ENCODE results near the gene TGFBR3. TPM values are rescaled to one million over a fixed set of nuclear protein-coding genes. Genes with fewer than 3 reads are reported as not detected.

Gene TGFBR3
- total RNA-seq, 1 experiment from 2014 or later, result 3.1 TPM

DNA sequence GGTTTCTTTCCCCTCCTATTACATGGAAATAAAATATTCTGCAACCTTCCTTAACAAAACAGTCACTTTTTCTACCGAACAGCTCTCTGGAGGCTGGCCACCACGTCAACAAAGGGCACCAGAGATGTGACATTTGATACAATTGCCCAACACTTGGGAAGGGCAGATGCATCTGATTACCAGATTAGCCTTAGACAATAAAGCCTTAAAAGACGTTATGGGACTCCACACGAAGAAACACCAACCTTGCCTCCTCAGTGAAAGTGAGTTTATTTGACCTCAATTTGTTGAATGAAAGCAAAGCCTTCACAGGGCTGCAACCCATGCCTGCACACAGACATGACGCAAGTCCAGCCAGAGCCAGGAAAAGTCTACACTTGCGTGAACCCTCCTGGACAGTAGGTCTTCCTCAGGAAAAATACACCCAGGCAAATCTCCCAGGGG, 136.1 kb downstream of the TGFBR3 start:
- Histone ChIP-seq H3K4me1 (ENCODE audit: insufficient read depth, low read length, poor library complexity, severe bottlenecking) (peaks cover 8% of the 10 kb centered on the region), H3K4me3 (ENCODE audit: low read depth, low read length, poor library complexity, severe bottlenecking) (no peak overlapping the region), H3K36me3 (ENCODE audit: insufficient read depth, low read length, poor library complexity, severe bottlenecking) (no peaks in the 10 kb centered on the region), H3K27ac (ENCODE audit: low read depth, low read length, poor library complexity, severe bottlenecking) (no peak overlapping the region), H3K9me3 (ENCODE audit: low read depth, low read length, poor library complexity, severe bottlenecking) (peaks cover 10% of the 10 kb centered on the region), H3K27me3 (replicated peaks; ENCODE audit: insufficient read depth, low read depth, low read length, poor library complexity) (no peaks in the 10 kb centered on the region)
- intact Hi-C loops (cut with micrococcal nuclease; ENCODE audit: unreplicated experiment), result no loop called here
- DNase-seq (ENCODE audit: low spot score), result no peak
- CTCF ChIA-PET, result no interaction called here
- POLR2A ChIA-PET (ENCODE audit: low non-redundant PET), result no interaction called here
- TF ChIP-seq, protein P1, sequence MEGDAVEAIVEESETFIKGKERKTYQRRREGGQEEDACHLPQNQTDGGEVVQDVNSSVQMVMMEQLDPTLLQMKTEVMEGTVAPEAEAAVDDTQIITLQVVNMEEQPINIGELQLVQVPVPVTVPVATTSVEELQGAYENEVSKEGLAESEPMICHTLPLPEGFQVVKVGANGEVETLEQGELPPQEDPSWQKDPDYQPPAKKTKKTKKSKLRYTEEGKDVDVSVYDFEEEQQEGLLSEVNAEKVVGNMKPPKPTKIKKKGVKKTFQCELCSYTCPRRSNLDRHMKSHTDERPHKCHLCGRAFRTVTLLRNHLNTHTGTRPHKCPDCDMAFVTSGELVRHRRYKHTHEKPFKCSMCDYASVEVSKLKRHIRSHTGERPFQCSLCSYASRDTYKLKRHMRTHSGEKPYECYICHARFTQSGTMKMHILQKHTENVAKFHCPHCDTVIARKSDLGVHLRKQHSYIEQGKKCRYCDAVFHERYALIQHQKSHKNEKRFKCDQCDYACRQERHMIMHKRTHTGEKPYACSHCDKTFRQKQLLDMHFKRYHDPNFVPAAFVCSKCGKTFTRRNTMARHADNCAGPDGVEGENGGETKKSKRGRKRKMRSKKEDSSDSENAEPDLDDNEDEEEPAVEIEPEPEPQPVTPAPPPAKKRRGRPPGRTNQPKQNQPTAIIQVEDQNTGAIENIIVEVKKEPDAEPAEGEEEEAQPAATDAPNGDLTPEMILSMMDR (conservative IDR thresholded peaks at IDR 0.05; ENCODE audit: low read depth, low read length), result no peak
- no peak for TF ChIP-seq EZH2 (IDR thresholded peaks at IDR 0.05; ENCODE audit: borderline replicate concordance, low read depth, low read length, poor library complexity, severe bottlenecking)
- no TSS peak for BruUV-seq (replicated peaks)

DNA sequence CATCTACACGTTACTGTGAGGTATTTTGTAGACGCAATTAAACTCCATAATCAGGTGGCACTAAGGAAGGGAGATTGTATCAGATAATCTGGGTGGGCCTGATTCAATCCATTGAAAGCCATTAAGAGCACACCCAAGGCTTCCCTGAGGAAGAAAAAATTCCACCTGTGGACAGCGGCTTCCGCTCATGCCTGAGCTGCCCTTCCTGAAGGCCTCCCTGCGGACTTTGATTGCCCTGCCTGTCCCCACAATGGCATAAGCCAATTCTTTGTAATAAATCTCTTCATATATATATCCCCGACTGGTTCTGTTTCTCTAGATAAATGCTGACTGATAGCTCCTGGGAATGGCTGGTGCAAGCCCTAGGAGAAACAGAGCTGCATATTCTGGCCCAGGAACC, 138.3 kb downstream of the TGFBR3 start:
- TF ChIP-seq, protein P1 (conservative IDR thresholded peaks at IDR 0.05; ENCODE audit: low read depth, low read length), result no peak
- TF ChIP-seq EZH2 (IDR thresholded peaks at IDR 0.05; ENCODE audit: borderline replicate concordance, low read depth, low read length, poor library complexity, severe bottlenecking), result no peak
- intact Hi-C loops (cut with micrococcal nuclease; ENCODE audit: unreplicated experiment), result no loop called here
- peaks cover 8% of the 10 kb centered on the region for H3K4me1 ChIP-seq (ENCODE audit: insufficient read depth, low read length, poor library complexity, severe bottlenecking)
- peaks cover 10% of the 10 kb centered on the region for H3K9me3 ChIP-seq (ENCODE audit: low read depth, low read length, poor library complexity, severe bottlenecking)
- ChIA-PET CTCF (no interaction called here), POLR2A (ENCODE audit: low non-redundant PET) (no interaction called here)
- no peaks in the 10 kb centered on the region for H3K27me3 ChIP-seq (replicated peaks; ENCODE audit: insufficient read depth, low read depth, low read length, poor library complexity)
- no TSS peak for BruUV-seq (replicated peaks)
- no peak overlapping the region for H3K4me3 ChIP-seq (ENCODE audit: low read depth, low read length, poor library complexity, severe bottlenecking)
- H3K27ac ChIP-seq (ENCODE audit: low read depth, low read length, poor library complexity, severe bottlenecking), result no peak overlapping the region
- DNase-seq (ENCODE audit: low spot score), result no peak
- H3K36me3 ChIP-seq (ENCODE audit: insufficient read depth, low read length, poor library complexity, severe bottlenecking), result no peaks in the 10 kb centered on the region

- no peak overlapping the region for H3K4me3 ChIP-seq (ENCODE audit: low read depth, low read length, poor library complexity, severe bottlenecking)
- no peaks in the 10 kb centered on the region for H3K27me3 ChIP-seq (replicated peaks; ENCODE audit: insufficient read depth, low read depth, low read length, poor library complexity)
- no TSS peak for BruUV-seq (replicated peaks)
- no peaks in the 10 kb centered on the region for H3K36me3 ChIP-seq (ENCODE audit: insufficient read depth, low read length, poor library complexity, severe bottlenecking)
- TF ChIP-seq EZH2 (IDR thresholded peaks at IDR 0.05; ENCODE audit: borderline replicate concordance, low read depth, low read length, poor library complexity, severe bottlenecking), result no peak
- TF ChIP-seq, protein P1 (conservative IDR thresholded peaks at IDR 0.05; ENCODE audit: low read depth, low read length), result no peak
- intact Hi-C loops (cut with micrococcal nuclease; ENCODE audit: unreplicated experiment), result no loop called here
- ChIA-PET CTCF (no interaction called here), POLR2A (ENCODE audit: low non-redundant PET) (no interaction called here)
- H3K9me3 ChIP-seq (ENCODE audit: low read depth, low read length, poor library complexity, severe bottlenecking), result peaks cover 10% of the 10 kb centered on the region
- H3K27ac ChIP-seq (ENCODE audit: low read depth, low read length, poor library complexity, severe bottlenecking), result no peak overlapping the region
- DNase-seq (ENCODE audit: low spot score), result no peak
- H3K4me1 ChIP-seq (ENCODE audit: insufficient read depth, low read length, poor library complexity, severe bottlenecking), result peaks cover 8% of the 10 kb centered on the region
Observed at GRCh38 chr1:91746728-91747338, 139.1 kb downstream of the TGFBR3 start.

Data from A673 (cell line).